Superior temporal gyrus (tissue), 1 donor: ENCODE data around the gene NECTIN4.
"Not testable (repeated sequence)": the region's sequence is repeated elsewhere in the genome, so short reads cannot be mapped to it uniquely, and the experiment has no call there.

Experiments used
- DNase-seq: peaks from one replicate; pipeline ENCODE4 v3.0.0-alpha.2; 2016; ENCODE audit errors: extremely low spot score

NECTIN4 gene

DNA sequence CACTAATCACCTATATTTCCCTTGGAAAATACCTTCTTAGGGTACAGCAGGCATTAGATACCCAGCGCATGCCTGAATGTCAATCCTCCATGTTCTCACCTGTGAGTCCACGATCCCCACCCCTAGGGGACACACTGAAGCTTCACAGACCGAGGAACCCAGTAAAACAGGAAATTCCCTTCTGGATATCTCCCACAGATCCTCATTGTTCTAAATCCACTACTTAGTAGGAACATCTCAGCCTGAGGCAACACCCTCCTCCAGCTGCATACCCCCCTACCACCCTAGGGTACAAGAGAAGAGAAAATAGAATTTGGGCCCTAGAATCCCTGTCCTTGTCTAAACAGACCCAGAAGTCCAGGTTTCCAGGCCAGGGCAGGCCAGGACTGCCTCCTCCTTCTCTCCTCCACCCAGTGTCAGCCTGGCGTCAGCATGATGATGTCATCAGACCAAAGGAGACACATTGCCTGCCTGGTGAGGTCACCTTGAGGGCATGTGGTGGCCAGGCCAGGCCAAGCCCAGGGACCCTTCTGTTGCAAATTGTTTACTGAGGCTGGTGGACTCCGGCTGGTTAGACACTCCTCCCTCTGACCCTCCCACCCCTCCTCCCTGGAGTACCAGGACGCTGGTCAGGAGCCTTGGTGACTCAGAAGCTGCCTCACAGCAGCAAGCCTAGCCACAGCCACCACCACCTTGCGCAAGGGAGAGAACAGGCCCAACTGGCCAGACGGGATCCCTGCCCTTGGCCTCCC is 6.2 kb downstream of the NECTIN4 start:
- DNase-seq = no peak

- DNase-seq = no peak
Measured at GRCh38 chr1:161082483-161082882, 6.9 kb downstream of the NECTIN4 start.

DNA sequence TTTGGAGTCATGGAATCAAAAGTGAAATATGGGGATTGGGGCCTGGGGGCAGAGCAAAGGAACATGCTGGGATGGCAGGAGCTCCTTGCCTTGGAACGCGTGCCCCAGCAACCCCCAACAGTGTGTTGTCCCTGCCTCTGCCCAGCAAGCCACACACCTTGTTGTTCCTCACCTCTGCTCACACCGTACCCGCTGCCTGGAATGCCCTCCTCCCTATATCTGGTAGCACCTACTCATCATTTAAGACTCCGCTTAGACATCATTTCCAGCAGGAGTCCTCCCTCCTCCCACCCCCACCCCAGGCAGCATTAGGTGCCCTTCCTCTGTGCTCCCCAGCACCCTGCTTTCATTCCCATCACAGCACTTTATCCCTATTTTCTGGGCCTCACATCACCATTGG is 7.8 kb downstream of the NECTIN4 start:
- DNase-seq = no peak

DNA sequence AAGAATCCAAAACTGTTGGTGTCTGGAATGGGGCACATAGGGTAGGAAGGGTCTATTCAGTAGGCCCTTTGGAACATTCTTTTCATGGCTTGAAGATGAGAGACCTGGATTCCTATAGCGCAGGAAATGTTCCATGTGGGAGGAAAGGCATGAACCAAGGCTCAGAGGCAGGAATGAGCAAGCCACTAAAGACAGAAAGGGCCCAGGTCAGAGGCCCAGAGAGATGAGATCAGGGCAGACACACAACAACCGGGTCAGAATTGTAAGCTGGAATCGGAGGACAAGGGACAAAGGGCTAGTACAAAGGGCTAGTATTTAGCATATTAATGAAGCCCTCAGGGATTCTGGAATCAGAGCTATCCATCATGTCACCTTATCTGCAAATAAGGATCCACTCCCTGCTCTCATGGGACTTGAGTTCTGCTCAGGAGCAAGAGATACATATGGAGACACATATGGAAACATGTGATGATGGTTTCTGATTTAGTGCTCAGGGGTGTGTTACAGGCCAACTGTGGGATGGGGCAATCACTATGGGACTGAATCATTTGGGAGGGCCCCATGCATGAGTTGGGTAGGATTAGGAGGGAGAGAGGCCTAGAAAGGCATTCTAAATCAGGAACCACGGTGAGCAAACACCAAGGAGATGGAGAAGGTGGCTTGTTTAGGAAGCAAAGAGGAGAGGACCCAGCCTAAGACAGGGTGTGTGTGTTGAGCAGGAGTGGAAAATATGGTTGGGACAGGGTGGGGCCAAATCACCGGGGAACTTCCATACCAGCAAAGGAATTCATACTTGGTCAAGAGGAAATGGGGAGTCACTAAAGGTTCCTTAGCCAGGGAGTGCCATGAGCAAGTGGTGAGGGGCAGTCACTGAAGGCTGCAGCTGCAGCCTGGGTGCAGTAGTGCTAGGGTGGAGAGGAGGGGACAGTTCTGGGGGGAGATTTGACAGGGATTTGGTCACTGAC is 8.6 kb downstream of the NECTIN4 start:
- no peak for DNase-seq

GRCh38 chr1:161079436-161080110 is 9.8 kb downstream of the NECTIN4 start:
- no peak for DNase-seq

- no peak for DNase-seq
Measured at GRCh38 chr1:161077426-161077825, 11.9 kb downstream of the NECTIN4 start.

DNA sequence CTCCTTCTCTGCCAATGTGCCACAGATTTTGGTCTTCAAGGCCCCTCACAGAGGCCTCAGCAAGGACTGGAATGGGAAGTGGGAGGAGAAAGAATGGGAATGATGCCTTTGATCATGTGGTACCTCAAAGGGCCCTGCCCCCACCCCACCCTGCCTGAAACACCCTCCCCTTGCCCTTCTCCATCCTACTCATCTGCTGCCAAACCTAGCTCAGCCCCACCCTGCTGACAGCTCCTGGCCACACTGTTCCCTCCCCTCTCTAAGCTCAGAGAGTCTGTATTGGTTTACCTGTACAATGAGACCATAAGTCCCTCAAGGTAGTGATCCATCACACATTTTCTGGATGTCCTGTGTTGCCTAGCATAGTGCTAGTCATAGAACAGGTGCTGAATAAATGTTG is 12.9 kb downstream of the NECTIN4 start:
- DNase-seq = no peak

DNA sequence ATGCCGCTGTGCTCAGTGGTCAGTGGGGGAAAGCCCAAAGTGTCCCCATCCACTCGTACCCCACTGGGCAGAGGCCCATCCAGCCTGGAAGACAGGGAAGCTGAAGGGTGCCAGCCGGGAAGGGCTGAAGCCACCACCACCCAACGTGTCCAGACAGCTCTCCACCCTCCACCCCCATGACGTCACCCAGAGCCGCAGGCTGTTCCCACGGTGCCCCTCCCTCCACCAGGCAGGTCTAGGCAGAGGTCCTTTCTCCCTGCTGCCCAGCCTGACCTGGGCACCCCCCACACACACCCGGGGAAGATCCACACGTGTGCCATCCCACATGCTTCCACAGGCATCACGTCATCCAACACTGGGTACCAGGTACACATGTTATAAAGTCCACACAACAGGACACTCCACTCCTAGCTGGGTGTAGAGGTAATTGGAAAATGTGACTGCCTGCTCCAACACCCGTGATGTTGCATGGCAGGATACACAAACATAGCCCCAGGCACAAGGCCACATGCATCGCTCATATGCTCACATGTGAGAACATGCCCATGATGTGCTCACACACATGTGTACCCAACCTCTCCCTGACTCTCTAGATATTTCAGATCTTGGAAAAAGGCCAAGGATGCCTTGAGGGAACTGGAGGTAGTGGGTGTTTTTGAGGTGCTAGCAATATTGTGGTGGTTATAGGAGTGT is 14.5 kb downstream of the NECTIN4 start:
- DNase-seq = no peak

DNA sequence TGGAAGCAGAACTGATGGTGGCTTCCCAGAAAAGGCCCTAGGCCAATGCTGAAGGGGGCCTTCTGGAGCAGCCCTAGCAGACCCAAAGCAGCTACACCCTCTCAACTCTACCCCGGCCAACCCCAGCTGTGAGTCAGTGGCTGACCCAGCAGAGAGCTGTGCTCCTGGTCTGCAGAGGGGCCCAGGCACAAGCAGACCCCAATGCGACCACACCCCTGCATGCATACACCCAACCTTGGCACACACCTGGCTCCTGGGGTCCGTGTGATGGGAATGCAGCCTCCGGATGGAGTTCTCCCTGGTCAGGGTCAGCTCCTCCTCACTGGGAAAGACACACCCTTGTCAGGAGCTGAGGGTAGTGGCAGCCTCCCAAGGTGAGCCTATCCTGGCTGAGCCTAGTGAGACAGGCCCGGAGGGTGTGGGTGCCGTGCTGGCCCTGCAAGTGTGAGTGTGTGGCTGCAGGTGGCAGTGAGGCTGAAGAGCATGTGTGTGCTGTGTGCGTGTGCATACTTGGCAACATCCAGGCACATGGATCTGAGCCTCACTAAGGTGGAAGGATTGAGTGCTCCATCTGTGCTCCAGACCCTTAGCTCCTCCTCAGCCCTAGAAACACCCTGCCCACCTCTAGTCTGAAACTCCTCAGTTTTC is 15.8 kb downstream of the NECTIN4 start:
- no peak for DNase-seq

- DNase-seq = no peak
Measured at GRCh38 chr1:161072751-161073449, 16.5 kb downstream of the NECTIN4 start.

DNA sequence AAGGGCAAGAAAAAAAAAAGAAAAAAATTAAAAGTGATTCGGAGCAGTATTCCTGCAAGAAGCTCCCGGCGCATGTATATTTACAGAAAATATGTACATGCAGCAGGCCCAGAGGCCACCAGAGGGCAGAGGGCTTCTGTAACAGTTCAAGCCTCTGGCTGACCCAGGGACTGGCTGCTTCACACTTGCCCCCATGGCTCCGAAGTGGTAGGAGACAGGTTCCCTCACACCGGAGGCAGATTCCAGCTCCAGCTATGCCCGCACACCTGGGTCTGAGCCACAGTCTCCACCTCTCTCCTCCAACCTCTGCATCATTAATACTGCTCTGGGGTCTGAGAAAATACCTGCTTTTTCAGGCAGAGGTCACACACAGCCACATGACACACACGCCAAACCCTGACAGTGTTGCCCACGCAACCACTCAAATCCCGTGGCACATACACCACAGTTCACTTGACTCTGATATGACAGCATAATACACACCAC is 17.4 kb downstream of the NECTIN4 start:
- peak; percentile 17 for DNase-seq

DNA sequence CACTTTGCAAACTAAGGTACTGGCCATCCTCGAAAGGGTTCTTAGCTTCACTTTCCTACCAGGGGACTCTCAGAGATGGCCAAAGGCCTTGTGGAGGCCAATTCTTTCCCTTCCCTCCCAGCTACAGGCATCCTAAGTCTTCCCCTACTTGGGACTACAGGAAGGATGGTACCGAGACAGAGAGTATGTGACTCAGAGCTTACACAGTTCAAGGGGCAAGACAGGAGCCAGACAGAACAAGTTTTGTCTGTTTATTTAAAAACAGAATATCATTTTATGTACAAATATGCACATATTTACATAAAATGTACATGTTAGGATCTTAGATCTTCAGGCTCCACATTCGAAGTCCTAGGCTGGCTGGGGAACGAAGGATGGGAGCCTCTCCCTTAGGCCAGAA is 18.6 kb downstream of the NECTIN4 start:
- DNase-seq = no peak

DNA sequence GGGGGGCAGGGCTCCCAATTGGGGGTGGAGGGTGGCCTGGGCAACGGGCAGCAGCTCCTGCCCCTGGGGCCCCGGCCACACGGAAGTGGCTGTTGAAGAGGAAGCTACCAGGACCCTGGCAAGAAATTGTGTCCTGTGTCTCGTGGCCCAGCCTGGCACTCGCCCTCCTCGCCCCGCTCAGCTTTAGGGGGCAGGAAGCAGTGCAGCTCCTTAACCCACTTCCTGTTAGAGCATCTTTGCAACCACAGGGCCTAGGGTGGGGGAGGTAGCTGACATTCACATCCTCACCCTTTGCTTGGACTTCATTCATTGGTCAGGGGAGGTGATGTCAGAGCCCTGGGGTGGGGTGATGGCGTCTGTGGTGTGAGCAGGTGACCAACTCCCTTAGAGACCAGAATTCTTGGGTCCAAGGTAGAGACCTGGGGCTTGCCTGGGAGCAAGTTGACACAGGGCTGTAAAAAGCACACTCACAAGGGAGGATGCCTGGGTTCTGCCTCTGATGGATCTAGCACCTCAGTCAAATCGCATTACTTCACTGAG is 19.6 kb downstream of the NECTIN4 start, which contains the start of gene ARHGAP30:
Gene ARHGAP30 (minus strand): TSS at position 161 of the 540 bp plus-strand sequence. CDS start 267 bp downstream, outside the sequence.
- peak; percentile 10 for DNase-seq

- DNase-seq = no peak
Measured at GRCh38 chr1:161069241-161069640, 20.1 kb downstream of the NECTIN4 start.

- DNase-seq = peak; percentile 9
Measured at GRCh38 chr1:161068306-161069234, 20.8 kb downstream of the NECTIN4 start.

DNA sequence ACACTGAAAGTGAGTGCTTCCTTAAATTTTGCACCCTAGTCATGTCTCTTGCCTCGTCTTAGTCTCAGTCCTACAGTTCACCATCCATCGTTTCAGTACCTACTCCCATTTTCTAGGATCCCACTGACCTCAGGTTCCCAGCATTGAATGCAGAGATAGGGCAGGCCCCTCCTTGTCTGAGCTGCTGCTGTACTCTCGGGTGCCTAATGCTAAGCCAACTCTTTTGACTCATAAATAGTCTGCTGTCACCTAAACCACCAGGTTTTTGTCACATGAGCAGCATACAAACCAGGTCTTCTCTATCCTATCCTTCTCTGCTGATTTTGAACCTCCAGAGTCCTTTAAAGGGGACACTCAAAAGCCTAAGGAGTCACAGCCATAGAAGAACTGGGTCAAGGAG is 22.7 kb downstream of the NECTIN4 start:
- DNase-seq = no peak

DNA sequence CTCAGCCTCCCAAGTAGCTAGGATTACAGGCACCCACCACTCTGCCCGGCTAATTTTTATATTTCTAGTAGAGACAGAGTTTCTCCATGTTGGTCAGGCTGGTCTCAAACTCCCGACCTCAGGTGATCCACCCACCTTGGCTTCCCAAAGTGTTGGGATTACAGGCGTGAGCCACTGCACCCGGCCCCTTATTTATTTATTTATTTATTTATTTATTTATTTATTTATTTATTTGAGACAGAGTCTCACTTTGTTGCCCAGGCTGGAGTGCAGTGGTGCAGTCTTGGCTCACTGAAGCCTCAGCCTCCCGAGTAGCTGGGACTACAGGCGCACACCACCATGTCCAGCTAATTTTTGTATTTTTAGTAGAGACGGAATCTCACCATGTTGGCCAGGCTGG is 23.7 kb downstream of the NECTIN4 start:
- not testable (repeated sequence) for DNase-seq

DNA sequence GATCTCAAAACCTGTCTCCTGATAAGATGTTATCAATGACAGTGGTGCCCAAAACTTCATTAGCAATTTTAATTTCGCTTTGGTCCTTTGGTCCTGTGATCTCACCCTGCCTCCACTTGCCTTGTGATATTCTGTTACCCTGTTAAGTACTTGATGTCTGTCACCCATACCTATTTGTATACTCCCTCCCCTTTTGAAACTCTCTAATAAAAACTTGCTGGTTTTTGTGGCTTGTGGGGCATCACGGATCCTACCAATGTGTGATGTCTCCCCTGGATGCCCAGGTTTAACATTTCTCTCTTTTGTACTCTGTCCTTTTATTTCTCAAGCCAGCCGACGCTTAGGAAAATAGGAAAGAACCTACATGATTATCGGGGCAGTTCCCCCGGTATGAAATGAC is 25.4 kb downstream of the NECTIN4 start:
- not testable (repeated sequence) for DNase-seq

GRCh38 chr1:161061419-161061818 is 27.9 kb downstream of the NECTIN4 start:
- no peak for DNase-seq
